ENCODE measurements around the gene PCGF1. TPM values are rescaled to one million over a fixed set of nuclear protein-coding genes. Genes with fewer than 3 reads are reported as not detected.

The PCGF1 gene
- total and polyA plus RNA-seq, 2 of the 8 experiments (the other 6 are each of a cell fraction or from before 2014, with no cell fraction given), result 10.0 to 23.7 TPM

GRCh38 chr2:74481431-74481830 lies 26.1 kb downstream of the PCGF1 start:
- Histone ChIP-seq H4K8ac (ENCODE audit: extremely low read depth, insufficient read depth, low read length) (no peak overlapping the region), H3K4me1 (replicated peaks in 1 of 4; ENCODE audit: control insufficient read depth in 3 of 4, insufficient read depth in 4 of 4, low read length in 3 of 4) (peaks cover 0 to 10% (median 4%) of the 10 kb centered on the region in 4 experiments; a peak in 4 of 7 replicates), H2BK12ac (ENCODE audit: low read depth, low read length) (no peak overlapping the region), H3K79me2 (ENCODE audit: control insufficient read depth in 1 of 2, insufficient read depth in 2 of 2, low read length in 2 of 2) (peaks cover 0 to 9% of the 10 kb centered on the region in 2 experiments; a peak in 1 of 4 replicates), H2BK120ac (replicated peaks; ENCODE audit: low read depth, low read length) (no peak overlapping the region), H2AFZ (ENCODE audit: low read length) (no peak overlapping the region), H4K91ac (replicated peaks; ENCODE audit: insufficient read length, low read length) (no peak overlapping the region), H3K9ac (replicated peaks in 1 of 4; ENCODE audit: extremely low read depth in 1 of 4, low read depth in 3 of 4, low read length in 3 of 4) (peak overlapping the region in 1 of 4 experiments; percentile 35; a peak in 2 of 7 replicates), H2BK20ac (ENCODE audit: low read length) (no peak overlapping the region), H3K4ac (replicated peaks; ENCODE audit: insufficient read length, low read depth, low read length) (no peak overlapping the region), H3K27me3 (replicated peaks in 1 of 4; ENCODE audit: control insufficient read depth in 3 of 4, extremely low read depth in 1 of 4, insufficient read depth in 3 of 4, low read length in 3 of 4) (no peaks in the 10 kb centered on the region; a peak in 1 of 7 replicates), H2BK5ac (ENCODE audit: low read depth, low read length) (no peak overlapping the region), H3K4me3 (ENCODE audit: extremely low read depth in 1 of 4, insufficient read depth in 2 of 4, low read depth in 3 of 4, low read length in 4 of 4) (peak overlapping the region; percentile 69 to 99 (median 93); a peak in 7 of 8 replicates), H3K79me1 (ENCODE audit: low read depth, low read length) (no peaks in the 10 kb centered on the region; the same call in 1 of the 2 replicates), H4K20me1 (replicated peaks in 1 of 2; ENCODE audit: control insufficient read depth in 1 of 2, insufficient read depth in 2 of 2, low read length in 2 of 2) (peaks cover 4 to 9% of the 10 kb centered on the region in 2 experiments), H2BK15ac (ENCODE audit: low read length) (no peak overlapping the region), H3K18ac (ENCODE audit: extremely low read depth, low read length) (no peak overlapping the region), H3K4me2 (ENCODE audit: insufficient read depth in 1 of 2, low read depth in 2 of 2, low read length in 2 of 2) (peak overlapping the region; percentile 98 to 100), H3K9me3 (ENCODE audit: insufficient read depth in 2 of 2, low read depth in 1 of 2, low read length in 1 of 2) (no peaks in the 10 kb centered on the region), H3K36me3 (ENCODE audit: control insufficient read depth in 2 of 4, insufficient read depth in 4 of 4, low read length in 3 of 4) (peaks cover 0 to 6% (median 2%) of the 10 kb centered on the region in 4 experiments; a peak in 5 of 8 replicates), H3K14ac (ENCODE audit: insufficient read length) (no peak overlapping the region), H3K56ac (replicated peaks; ENCODE audit: insufficient read length, low read depth, low read length) (no peak overlapping the region), H3K23me2 (ENCODE audit: low read depth, low read length) (peaks cover 9% of the 10 kb centered on the region; the same call in 1 of the 2 replicates), H4K5ac (ENCODE audit: insufficient read length, low read depth, low read length) (no peak overlapping the region), H3K23ac (ENCODE audit: insufficient read length) (no peak overlapping the region), H3K27ac (ENCODE audit: low read depth, low read length) (no peak overlapping the region), H2AK5ac (ENCODE audit: low read depth, low read length) (no peak overlapping the region)
- ChIA-PET CTCF (ENCODE audit: partially characterized antibody) (interaction anchor here (0.6 to 8.0 kb wide), 15 partner anchors 8 to 107 kb away, joined by 3 to 73 read pairs (median 4); partner anchors contain the start of genes AUP1, HTRA2, INO80B and MOGS), POLR2A (ENCODE audit: partially characterized antibody) (interaction anchor here (0.8 to 7.3 kb wide), 17 partner anchors 9 to 90 kb away, joined by 3 to 85 read pairs (median 5); partner anchors contain the start of genes AUP1, C2orf81, DOK1 and HTRA2)
- 77% methylated on average over 2 of the region's 3 CpGs; no CpG with 5 or more reads in 1 of the 2 experiments for WGBS, 2 experiments (ENCODE audit: extremely low coverage in 1 of 2, insufficient coverage in 1 of 2, insufficient read length in 1 of 2, insufficient replicate concordance in 2 of 2, low coverage in 1 of 2, low lambda C conversion rate in 2 of 2, missing lambda C conversion rate in 1 of 2)
- TF ChIP-seq CTCF (IDR thresholded peaks at IDR 0.05; ENCODE audit: control extremely low read depth in 1 of 3, insufficient read depth in 1 of 3, low read depth in 1 of 3, low read length in 3 of 3) (no peak), RNF2 (IDR thresholded peaks at IDR 0.05; ENCODE audit: borderline replicate concordance, low read depth, low read length, missing control alignments, poor library complexity, severe bottlenecking) (no peak), GTF2F1 (IDR thresholded peaks at IDR 0.05; ENCODE audit: borderline replicate concordance, low read depth, low read length) (no peak), NANOG (IDR thresholded peaks at IDR 0.05; ENCODE audit: insufficient read depth, low read depth, low read length, poor library complexity, severe bottlenecking) (no peak), SIRT6 (IDR thresholded peaks at IDR 0.05; ENCODE audit: low read length) (no peak), CBX5 (IDR thresholded peaks at IDR 0.05; ENCODE audit: low read depth, low read length) (no peak)
- DNase-seq (ENCODE audit: low read depth in 1 of 2, low spot score in 2 of 2) (no peak), FAIRE-seq (no peak)
